HEK293 (cell line): Measurements from ENCODE around the gene GALNT2.

Source experiments
- CTCF ChIP-seq: fragments of 450-650 bp; formaldehyde crosslinking; IDR thresholded peaks from 2 replicates; pipeline ENCODE4 v1.5.1; 2016; ENCODE audit warnings: missing biosample characterization, missing genetic modification characterization
- GLI2 ChIP-seq: fragments of 450-650 bp; formaldehyde crosslinking; IDR thresholded peaks from 2 replicates; pipeline ENCODE4; 2017; ENCODE audit warnings: missing biosample characterization, missing genetic modification characterization, low read depth, borderline replicate concordance
- GLIS2 ChIP-seq: fragments of 450-650 bp; formaldehyde crosslinking; IDR thresholded peaks from 2 replicates; pipeline ENCODE4 v1.5.1; 2016; ENCODE audit warnings: missing biosample characterization, missing genetic modification characterization
- MYNN ChIP-seq: fragments of 450-650 bp; formaldehyde crosslinking; IDR thresholded peaks from 2 replicates; pipeline ENCODE4 v1.5.1; 2016; ENCODE audit warnings: missing biosample characterization, missing genetic modification characterization, borderline replicate concordance
- MZF1 ChIP-seq: fragments of 450-650 bp; formaldehyde crosslinking; IDR thresholded peaks from 2 replicates; pipeline ENCODE4 v1.5.1; 2017; ENCODE audit warnings: missing biosample characterization, missing genetic modification characterization, borderline replicate concordance
- TRIM28 ChIP-seq: IDR thresholded peaks from 2 replicates; pipeline ENCODE4 v1.6.1; 2011; ENCODE audit warnings: low read length, control low read depth, borderline replicate concordance
- ZBTB20 ChIP-seq: fragments of 450-650 bp; formaldehyde crosslinking; IDR thresholded peaks from 2 replicates; pipeline ENCODE4 v1.5.1; 2016; ENCODE audit warnings: missing biosample characterization, missing genetic modification characterization
- ZFHX2 ChIP-seq: fragments of 450-650 bp; formaldehyde crosslinking; conservative IDR thresholded peaks from 2 replicates; pipeline ENCODE4 v1.5.1; 2016; ENCODE audit warnings: missing biosample characterization, missing genetic modification characterization
- ZFP41 ChIP-seq: fragments of 450-650 bp; formaldehyde crosslinking; IDR thresholded peaks from 2 replicates; pipeline ENCODE4 v1.5.1; 2016; ENCODE audit warnings: missing biosample characterization, missing genetic modification characterization, borderline replicate concordance
- ZFP69B ChIP-seq: fragments of 450-650 bp; formaldehyde crosslinking; IDR thresholded peaks from 2 replicates; pipeline ENCODE4 v1.5.1; 2016; ENCODE audit warnings: missing biosample characterization, missing genetic modification characterization
- ZNF114 ChIP-seq: fragments of 450-650 bp; formaldehyde crosslinking; IDR thresholded peaks from 2 replicates; pipeline ENCODE4 v1.5.0; 2017; ENCODE audit warnings: missing biosample characterization, missing genetic modification characterization
- ZNF132 ChIP-seq: fragments of 450-650 bp; formaldehyde crosslinking; IDR thresholded peaks from 2 replicates; pipeline ENCODE4 v1.5.1; 2017; ENCODE audit warnings: missing biosample characterization, missing genetic modification characterization, borderline replicate concordance
- ZNF148 ChIP-seq: fragments of 450-650 bp; formaldehyde crosslinking; IDR thresholded peaks from 2 replicates; pipeline ENCODE4 v1.5.0; 2017; ENCODE audit warnings: missing biosample characterization, missing genetic modification characterization, borderline replicate concordance
- ZNF221 ChIP-seq: fragments of 450-650 bp; formaldehyde crosslinking; IDR thresholded peaks from 2 replicates; pipeline ENCODE4 v1.5.1; 2017; ENCODE audit warnings: missing biosample characterization, missing genetic modification characterization, borderline replicate concordance
- ZNF24 ChIP-seq: fragments of 450-650 bp; formaldehyde crosslinking; IDR thresholded peaks from 2 replicates; pipeline ENCODE4 v1.5.1; 2016; ENCODE audit warnings: missing biosample characterization, missing genetic modification characterization
- ZNF26 ChIP-seq: fragments of 450-650 bp; formaldehyde crosslinking; IDR thresholded peaks from 2 replicates; pipeline ENCODE4 v1.5.1; 2016; ENCODE audit warnings: missing biosample characterization, missing genetic modification characterization
- ZNF280C ChIP-seq: fragments of 450-650 bp; formaldehyde crosslinking; IDR thresholded peaks from 2 replicates; pipeline ENCODE4 v1.5.1; 2016; ENCODE audit warnings: missing biosample characterization, missing genetic modification characterization
- ZNF394 ChIP-seq: fragments of 450-650 bp; formaldehyde crosslinking; IDR thresholded peaks from 2 replicates; pipeline ENCODE4 v1.5.1; 2016; ENCODE audit warnings: missing biosample characterization, missing genetic modification characterization, mild to moderate bottlenecking, moderate library complexity, borderline replicate concordance
- ZNF426 ChIP-seq: fragments of 450-650 bp; formaldehyde crosslinking; IDR thresholded peaks from 2 replicates; pipeline ENCODE4 v1.5.1; 2017; ENCODE audit warnings: missing biosample characterization, missing genetic modification characterization, mild to moderate bottlenecking, inconsistent platforms, moderate library complexity
- ZNF555 ChIP-seq: fragments of 450-650 bp; formaldehyde crosslinking; conservative IDR thresholded peaks from 2 replicates; pipeline ENCODE4 v1.5.1; 2017; ENCODE audit warnings: missing biosample characterization, mild to moderate bottlenecking, missing genetic modification characterization, inconsistent platforms
- ZNF558 ChIP-seq: fragments of 450-650 bp; formaldehyde crosslinking; IDR thresholded peaks from 2 replicates; pipeline ENCODE4 v1.5.1; 2016; ENCODE audit warnings: missing biosample characterization, missing genetic modification characterization
- ZNF560 ChIP-seq: fragments of 450-650 bp; formaldehyde crosslinking; IDR thresholded peaks from 2 replicates; pipeline ENCODE4 v1.5.1; 2017; ENCODE audit warnings: missing biosample characterization, missing genetic modification characterization, borderline replicate concordance
- ZNF629 ChIP-seq: fragments of 450-650 bp; formaldehyde crosslinking; IDR thresholded peaks from 2 replicates; pipeline ENCODE4 v1.5.1; 2017; ENCODE audit warnings: missing biosample characterization, missing genetic modification characterization
- ZNF670 ChIP-seq: fragments of 450-650 bp; formaldehyde crosslinking; IDR thresholded peaks from 2 replicates; pipeline ENCODE4 v1.5.1; 2016; ENCODE audit warnings: missing biosample characterization, missing genetic modification characterization, low read depth
- ZNF704 ChIP-seq: fragments of 450-650 bp; formaldehyde crosslinking; IDR thresholded peaks from 2 replicates; pipeline ENCODE4 v1.5.1; 2016; ENCODE audit warnings: missing biosample characterization, missing genetic modification characterization
- ZNF747 ChIP-seq: fragments of 450-650 bp; formaldehyde crosslinking; IDR thresholded peaks from 2 replicates; pipeline ENCODE4 v1.5.1; 2016; ENCODE audit warnings: missing biosample characterization, missing genetic modification characterization
- ZNF843 ChIP-seq: fragments of 450-650 bp; formaldehyde crosslinking; IDR thresholded peaks from 2 replicates; pipeline ENCODE4 v1.5.1; 2016; ENCODE audit warnings: missing biosample characterization, missing genetic modification characterization
- ZSCAN30 ChIP-seq: fragments of 450-650 bp; IDR thresholded peaks from 2 replicates; pipeline ENCODE4 v1.5.1; 2018; ENCODE audit warnings: missing biosample characterization, mild to moderate bottlenecking, missing genetic modification characterization, moderate library complexity

GALNT2 gene

GRCh38 chr1:230186003-230186863, 119.2 kb downstream of the GALNT2 start (continued):
- TF ChIP-seq ZNF132 (tag by site-specific recombination) (no peak), MYNN (tag by site-specific recombination) (no peak), ZNF426 (tag by site-specific recombination) (no peak), ZSCAN30 (tag by site-specific recombination) (no peak; the same call in 1 of the 2 replicates), ZNF629 (tag by site-specific recombination) (peak; percentile 53; the same call in 1 of the 2 replicates), CTCF (tag by site-specific recombination) (no peak), ZNF114 (no peak), ZFP41 (tag by site-specific recombination) (no peak), ZNF843 (tag by site-specific recombination) (no peak), ZFHX2 (tag by site-specific recombination) (0 out of 2 replicates have a peak, but pooled peaks have one; percentile 28), ZNF148 (tag by site-specific recombination) (no peak), MZF1 (tag by site-specific recombination) (no peak; the same call in 1 of the 2 replicates), ZNF747 (tag by site-specific recombination) (no peak), ZNF704 (tag by site-specific recombination) (no peak), ZNF280C (tag by site-specific recombination) (no peak), GLIS2 (tag by site-specific recombination) (peak; percentile 65), ZFP69B (tag by site-specific recombination) (peak; percentile 68), ZNF24 (tag by site-specific recombination) (0 out of 2 replicates have a peak, but pooled peaks have one; percentile 61), ZNF26 (tag by site-specific recombination) (no peak), ZNF555 (tag by site-specific recombination) (no peak), GLI2 (tag by site-specific recombination) (no peak), ZNF221 (no peak), ZBTB20 (tag by site-specific recombination) (no peak), ZNF560 (no peak), ZNF558 (0 out of 2 replicates have a peak, but pooled peaks have one; percentile 29), ZNF670 (tag by site-specific recombination) (no peak), ZNF394 (no peak), TRIM28 (no peak; the same call in 1 of the 2 replicates)
